Left lung (tissue), 8 donors: ENCODE data around the gene GIPC3. TPM values are rescaled to one million over a fixed set of nuclear protein-coding genes. Genes with fewer than 3 reads are reported as not detected.

Experiments
- polyA plus RNA-seq, 6 donors: library from polyadenylated mRNA; unstranded; fragments of 120-200 nt; gene quantifications; one replicate each; pipeline ENCODE4 v1.2.1, GENCODE V29; 2013; ENCODE audit not compliant: insufficient read length in 6 of 6
- total RNA-seq, 2 donors: library from RNA; stranded (reverse); fragmentation: NEBNext Ultra II Directional; extraction: Animal tissue kit (Norgen Biotek cat#: 25700); gene quantifications; one replicate each; pipeline ENCODE4 v1.2.1, GENCODE V29; 2021
- donor health status: DM: no; HTN: yes; CAD: no.
- donor health status: DM: no; HTN: no; CAD: no.

GIPC3 gene
- total and polyA plus RNA-seq, 8 donors, result 3.1 to 8.5 (median 4.4) TPM

Other genes with a start within 250 kb of the GIPC3 start
- gene NFIC, start 218.9 kb upstream of the GIPC3 start, total RNA-seq, result 100 to 1,000 TPM; 138 to 163 TPM
- gene NFIC, start 218.9 kb upstream of the GIPC3 start, polyA plus RNA-seq, result 10 to 100 TPM; 37.2 to 64.0 (median 51.5) TPM
- not detected for gene SMIM24, start 105.0 kb upstream of the GIPC3 start, total RNA-seq
- 1 to 10 TPM in 5 of 6 donors, under 1 TPM in 1; 0.78 to 4.6 (median 1.8) TPM for gene SMIM24, start 105.0 kb upstream of the GIPC3 start, polyA plus RNA-seq
- gene SMIM44, start 102.0 kb upstream of the GIPC3 start, total RNA-seq, result not detected
- not detected for gene SMIM44, start 102.0 kb upstream of the GIPC3 start, polyA plus RNA-seq
- gene DOHH, start 84.8 kb upstream of the GIPC3 start, total RNA-seq, result 10 to 100 TPM; 11.8 to 14.1 TPM
- 1 to 10 TPM; 5.8 to 8.2 (median 7.3) TPM for gene DOHH, start 84.8 kb upstream of the GIPC3 start, polyA plus RNA-seq
- 10 to 100 TPM; 33.4 to 39.5 TPM for gene FZR1, start 79.2 kb upstream of the GIPC3 start, total RNA-seq
- gene FZR1, start 79.2 kb upstream of the GIPC3 start, polyA plus RNA-seq, result 10 to 100 TPM; 42.7 to 56.6 (median 51.4) TPM
- gene TEKTIP1, start 46.3 kb upstream of the GIPC3 start, total RNA-seq, result 1 to 10 TPM; 2.8 to 3.2 TPM
- 1 to 10 TPM; 3.6 to 7.5 (median 6.0) TPM for gene TEKTIP1, start 46.3 kb upstream of the GIPC3 start, polyA plus RNA-seq
- gene MFSD12, start 27.9 kb upstream of the GIPC3 start, total RNA-seq, result 10 to 100 TPM; 61.7 to 90.2 TPM
- gene MFSD12, start 27.9 kb upstream of the GIPC3 start, polyA plus RNA-seq, result 10 to 100 TPM; 32.2 to 56.4 (median 43.2) TPM
- gene HMG20B, start 12.5 kb upstream of the GIPC3 start, total RNA-seq, result 10 to 100 TPM; 50.9 to 74.8 TPM
- 100 to 1,000 TPM in 1 of 6 donors, 10 to 100 TPM in 5; 75.3 to 104 (median 90.9) TPM for gene HMG20B, start 12.5 kb upstream of the GIPC3 start, polyA plus RNA-seq
- 1 to 10 TPM; 5.3 to 7.9 TPM for gene TBXA2R, start 21.4 kb downstream of the GIPC3 start, total RNA-seq
- gene TBXA2R, start 21.4 kb downstream of the GIPC3 start, polyA plus RNA-seq, result 1 to 10 TPM; 1.8 to 3.9 (median 3.4) TPM
- 10 to 100 TPM; 19.8 to 21.6 TPM for gene CACTIN, start 41.3 kb downstream of the GIPC3 start, total RNA-seq
- gene CACTIN, start 41.3 kb downstream of the GIPC3 start, polyA plus RNA-seq, result 10 to 100 TPM; 21.2 to 33.2 (median 27.8) TPM
- gene PIP5K1C, start 115.0 kb downstream of the GIPC3 start, total RNA-seq, result 10 to 100 TPM; 38.7 to 42.2 TPM
- gene PIP5K1C, start 115.0 kb downstream of the GIPC3 start, polyA plus RNA-seq, result 10 to 100 TPM; 20.2 to 31.0 (median 25.5) TPM
- 10 to 100 TPM; 33.8 to 36.2 TPM for gene TJP3, start 122.9 kb downstream of the GIPC3 start, total RNA-seq
- gene TJP3, start 122.9 kb downstream of the GIPC3 start, polyA plus RNA-seq, result 10 to 100 TPM; 11.2 to 17.9 (median 15.1) TPM
- gene APBA3, start 176.2 kb downstream of the GIPC3 start, total RNA-seq, result 10 to 100 TPM; 22.1 to 24.7 TPM
- 10 to 100 TPM; 15.5 to 21.9 (median 18.6) TPM for gene APBA3, start 176.2 kb downstream of the GIPC3 start, polyA plus RNA-seq
- 10 to 100 TPM; 52.4 to 59.1 TPM for gene MRPL54, start 177.2 kb downstream of the GIPC3 start, total RNA-seq
- gene MRPL54, start 177.2 kb downstream of the GIPC3 start, polyA plus RNA-seq, result 10 to 100 TPM; 24.4 to 33.6 (median 29.7) TPM
- not detected for gene RAX2, start 186.8 kb downstream of the GIPC3 start, total RNA-seq
- under 1 TPM in 1 of 6 donors, not detected in 5; 0.08 TPM for gene RAX2, start 186.8 kb downstream of the GIPC3 start, polyA plus RNA-seq
- gene MATK, start 200.9 kb downstream of the GIPC3 start, total RNA-seq, result 1 to 10 TPM; 6.6 to 9.1 TPM
- gene MATK, start 200.9 kb downstream of the GIPC3 start, polyA plus RNA-seq, result 1 to 10 TPM; 1.1 to 2.9 (median 1.6) TPM